ENCODE data around the gene ANKRD45. TPM values are rescaled to one million over a fixed set of nuclear protein-coding genes. Genes with fewer than 3 reads are reported as not detected.
"Not testable (repeated sequence)": the region's sequence is repeated elsewhere in the genome, so short reads cannot be mapped to it uniquely, and the experiment has no call there.

The ANKRD45 gene
- total RNA-seq (2014; rRNA removed; shearing (Covaris generic)), result 1.2 and 3.2 TPM in 2 replicates

- DNase-seq (ENCODE audit: low read depth), result peak; percentile 71
Observed at GRCh38 chr1:173669491-173669941, at the start of gene ANKRD45. Gene ANKRD45, minus strand, starts transcription at chr1:173669851. Its CDS starts 10,433 bp downstream, at chr1:173659418.

DNA sequence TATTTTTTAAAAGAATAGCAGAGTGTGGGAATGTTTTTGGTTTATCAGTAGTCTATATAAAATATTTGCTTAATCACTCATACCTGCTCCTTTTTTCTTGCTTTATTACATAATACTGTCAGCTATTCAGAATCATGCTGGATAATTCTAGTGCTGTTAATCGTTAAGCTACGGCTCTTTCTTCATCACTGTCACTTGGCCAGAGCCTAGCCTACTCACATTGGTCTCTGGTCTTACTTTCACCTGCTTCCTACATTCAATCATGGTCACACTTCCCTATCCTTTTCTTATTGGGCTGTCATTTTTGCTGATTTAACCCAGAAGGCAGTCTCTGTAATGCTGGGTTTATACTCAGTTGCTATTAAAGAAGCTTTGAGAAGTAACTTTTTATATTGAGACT lies 47.6 kb upstream of the ANKRD45 start:
- no peak for DNase-seq (ENCODE audit: low read depth)

DNA sequence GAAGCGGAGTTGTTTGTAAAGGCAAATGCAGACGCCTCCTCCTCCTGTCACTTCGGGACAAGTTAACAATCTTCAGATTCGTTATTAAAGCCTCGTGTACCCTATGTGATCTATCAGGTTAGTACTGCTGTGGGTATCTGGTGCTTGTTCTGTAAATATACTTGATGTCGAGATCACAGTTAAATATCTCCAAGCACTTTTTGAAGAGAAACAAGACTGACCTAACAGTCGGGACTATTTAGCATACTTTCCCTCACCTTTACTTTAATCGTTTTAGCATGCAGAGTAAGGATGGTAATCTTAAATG lies 45.8 kb upstream of the ANKRD45 start:
- no peak for DNase-seq (ENCODE audit: low read depth)

- peak; percentile 92 for DNase-seq (ENCODE audit: low read depth)
Observed at GRCh38 chr1:173714759-173715537, 45.3 kb upstream of the ANKRD45 start, which contains the start of gene KLHL20. Gene KLHL20, plus strand, starts transcription at chr1:173714981. Its CDS starts 1,063 bp downstream, at chr1:173716044.

DNA sequence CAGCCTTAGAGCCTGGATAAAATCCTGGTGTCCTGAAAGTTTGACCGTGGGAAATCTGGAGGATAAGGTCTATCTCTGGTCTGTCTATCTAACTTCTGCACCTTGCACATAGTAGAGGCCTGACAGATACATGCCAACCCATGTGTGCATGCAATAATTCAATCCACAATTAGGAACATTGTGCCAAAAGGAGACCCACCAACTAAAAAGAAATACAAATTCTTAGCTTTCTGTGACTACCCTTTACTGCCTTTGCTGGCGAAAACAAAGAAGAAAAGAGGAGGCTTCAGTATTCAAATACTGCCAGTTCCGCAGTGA lies 44.7 kb upstream of the ANKRD45 start:
- DNase-seq (ENCODE audit: low read depth), result peak; percentile 2

- DNase-seq (ENCODE audit: low read depth), result no peak
Observed at GRCh38 chr1:173708787-173709186, 39.1 kb upstream of the ANKRD45 start.

DNA sequence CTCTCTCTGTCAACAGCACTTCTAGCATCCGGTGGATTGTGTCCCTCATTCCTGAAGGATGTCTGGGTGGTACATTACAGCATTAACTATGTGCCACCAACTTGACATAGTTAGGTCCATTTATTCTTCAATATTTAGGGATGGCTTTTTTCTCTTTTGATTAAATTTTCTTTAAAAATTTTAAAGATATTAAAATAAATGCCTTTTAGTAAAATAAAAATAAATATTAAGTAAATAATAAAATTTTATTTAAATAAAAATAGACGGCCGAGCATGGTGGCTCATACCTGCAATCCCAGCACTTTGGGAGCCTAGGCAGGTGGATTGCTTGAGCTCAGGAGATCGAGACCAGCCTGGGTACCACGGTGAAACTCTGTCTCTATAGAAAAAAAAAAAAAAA lies 35.5 kb upstream of the ANKRD45 start:
- DNase-seq (ENCODE audit: low read depth), result no peak

GRCh38 chr1:173702736-173703135 lies 33.1 kb upstream of the ANKRD45 start:
- DNase-seq (ENCODE audit: low read depth), result no peak

DNA sequence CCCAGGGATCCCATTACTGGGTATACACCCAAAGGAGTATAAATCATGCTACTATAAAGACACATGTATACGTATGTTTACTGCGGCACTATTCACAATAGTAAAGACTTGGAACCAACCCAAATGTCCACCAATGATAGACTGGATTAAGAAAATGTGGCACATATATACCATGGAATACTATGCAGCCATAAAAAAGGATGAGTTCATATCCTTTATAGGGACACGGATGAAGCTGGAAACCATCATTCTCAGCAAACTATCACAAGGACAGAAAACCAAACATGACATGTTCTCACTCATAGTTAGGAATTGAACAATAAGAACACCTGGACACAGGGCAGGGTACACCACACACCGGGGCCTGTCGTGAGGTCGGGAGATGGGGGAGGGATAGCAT lies 31.6 kb upstream of the ANKRD45 start:
- DNase-seq (ENCODE audit: low read depth), result not testable (repeated sequence)

DNA sequence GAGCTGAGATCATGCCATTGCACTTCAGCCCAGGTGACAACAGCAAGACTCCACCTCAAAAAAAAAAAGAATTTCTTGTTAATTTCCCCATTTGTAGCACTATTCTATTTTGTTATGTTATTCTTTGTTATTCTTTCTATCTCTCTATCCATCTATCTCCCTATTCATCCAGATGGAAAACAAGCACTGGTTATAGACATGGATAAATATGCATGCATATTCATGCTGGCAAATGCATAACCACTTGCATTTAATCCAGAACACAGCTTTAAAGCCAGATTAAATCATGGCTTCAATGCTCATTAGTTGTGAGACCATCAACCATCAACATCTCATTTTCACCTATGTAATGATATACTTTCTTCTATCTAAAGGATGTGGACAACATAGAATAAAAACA lies 23.6 kb upstream of the ANKRD45 start:
- DNase-seq (ENCODE audit: low read depth), result no peak

GRCh38 chr1:173688300-173688699 lies 18.6 kb upstream of the ANKRD45 start:
- no peak for DNase-seq (ENCODE audit: low read depth)

DNA sequence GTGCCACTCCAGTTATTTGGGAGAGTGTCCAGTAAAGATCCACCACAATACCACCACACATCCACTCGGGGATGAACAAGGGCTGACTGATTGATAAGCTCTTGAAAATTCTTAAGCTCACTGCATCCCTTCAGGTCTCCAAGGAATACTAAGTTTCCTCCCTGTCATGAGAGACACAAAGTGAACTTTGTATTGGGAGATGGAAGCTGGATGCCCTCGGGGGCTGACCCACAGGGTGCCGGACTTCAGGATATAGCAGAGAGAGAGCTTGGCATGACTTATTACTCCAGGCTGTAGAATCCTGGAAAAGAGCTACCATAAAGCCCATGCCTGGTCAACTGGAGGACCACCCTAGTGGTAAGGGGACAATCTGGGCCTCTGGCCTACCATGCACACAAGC lies 15.5 kb upstream of the ANKRD45 start:
- not testable (repeated sequence) for DNase-seq (ENCODE audit: low read depth)

DNA sequence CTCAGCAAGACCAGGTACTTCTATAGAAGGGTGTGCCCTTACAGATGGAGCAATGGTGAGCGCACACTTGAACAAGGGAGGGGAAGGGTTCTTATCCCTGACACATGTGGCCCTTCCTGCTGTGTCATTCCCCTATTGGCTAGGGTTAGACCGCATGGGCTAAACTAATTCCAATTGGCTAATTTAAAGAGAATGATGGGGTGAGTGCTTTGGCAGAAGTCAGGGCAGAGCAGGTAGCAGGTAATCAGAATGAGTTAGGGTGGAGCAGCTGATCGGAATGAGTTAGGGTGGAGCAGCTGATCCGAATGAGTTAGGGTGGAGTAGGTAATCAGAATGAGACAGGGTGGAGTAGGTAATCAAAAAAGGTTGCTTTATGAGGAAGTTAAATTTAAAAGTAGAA lies 14.2 kb upstream of the ANKRD45 start:
- DNase-seq (ENCODE audit: low read depth), result not testable (repeated sequence)

DNA sequence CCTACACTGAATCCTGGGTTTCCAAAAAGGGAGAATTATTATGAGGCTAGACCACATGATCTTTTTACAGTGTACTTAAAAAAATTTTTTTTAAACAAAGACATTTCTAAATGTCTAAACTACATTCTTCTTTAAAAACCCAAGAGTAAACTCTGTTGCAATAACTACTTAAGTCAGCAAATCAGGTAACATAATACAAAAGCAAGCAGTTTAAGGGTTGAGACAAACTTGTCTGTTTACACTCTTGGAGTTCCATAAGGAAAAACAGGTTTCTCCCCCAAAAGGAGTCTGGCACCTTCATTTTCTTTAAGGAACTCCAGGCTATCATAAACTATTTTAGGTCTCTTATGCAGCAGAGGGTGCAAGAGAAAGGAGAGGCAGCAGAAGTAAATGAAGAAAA lies 12.5 kb upstream of the ANKRD45 start:
- no peak for DNase-seq (ENCODE audit: low read depth)

DNA sequence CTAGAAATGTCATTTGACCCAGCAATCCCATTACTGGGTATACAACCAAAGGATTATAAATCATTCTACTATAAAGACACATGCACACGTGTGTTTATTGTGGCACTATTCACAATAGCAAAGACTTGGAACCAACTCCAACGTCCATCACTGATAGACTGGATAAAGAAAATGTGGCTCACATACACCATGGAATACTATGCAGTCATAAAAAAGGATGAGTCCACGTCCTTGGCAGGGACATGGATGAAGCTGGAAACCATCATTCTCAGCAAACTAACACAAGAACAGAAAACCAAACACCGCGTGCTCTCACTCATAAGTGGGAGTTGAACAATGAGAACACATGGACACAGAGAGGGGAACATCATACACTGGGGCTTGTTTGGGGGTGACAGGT lies 10.5 kb upstream of the ANKRD45 start:
- not testable (repeated sequence) for DNase-seq (ENCODE audit: low read depth)

GRCh38 chr1:173674496-173674895 lies 4.8 kb upstream of the ANKRD45 start:
- DNase-seq (ENCODE audit: low read depth), result not testable (repeated sequence)

- peak; percentile 62 for DNase-seq (ENCODE audit: low read depth)
Observed at GRCh38 chr1:173666646-173667045, 3.0 kb downstream of the ANKRD45 start.

DNA sequence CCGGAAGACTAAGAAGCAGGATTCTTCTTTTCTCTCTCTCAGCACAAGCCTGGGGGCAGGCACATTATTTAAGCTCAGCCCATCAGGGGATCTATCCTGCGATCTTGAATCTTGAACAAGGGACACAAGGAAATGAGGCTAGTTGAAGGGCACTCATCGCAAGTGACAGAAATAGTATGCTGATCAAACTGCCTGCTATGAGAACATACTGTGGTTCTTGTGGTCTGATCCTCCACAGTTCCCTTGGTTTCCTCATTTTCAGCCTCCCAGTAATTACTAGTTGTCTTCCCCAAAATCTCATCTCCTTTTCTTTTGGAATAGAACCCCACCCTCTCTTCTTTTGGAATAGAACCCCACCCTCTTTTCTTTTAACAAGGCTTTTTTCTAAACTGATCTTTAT lies 6.5 kb downstream of the ANKRD45 start:
- DNase-seq (ENCODE audit: low read depth), result no peak

GRCh38 chr1:173661763-173662162 lies 7.9 kb downstream of the ANKRD45 start:
- DNase-seq (ENCODE audit: low read depth), result no peak

DNA sequence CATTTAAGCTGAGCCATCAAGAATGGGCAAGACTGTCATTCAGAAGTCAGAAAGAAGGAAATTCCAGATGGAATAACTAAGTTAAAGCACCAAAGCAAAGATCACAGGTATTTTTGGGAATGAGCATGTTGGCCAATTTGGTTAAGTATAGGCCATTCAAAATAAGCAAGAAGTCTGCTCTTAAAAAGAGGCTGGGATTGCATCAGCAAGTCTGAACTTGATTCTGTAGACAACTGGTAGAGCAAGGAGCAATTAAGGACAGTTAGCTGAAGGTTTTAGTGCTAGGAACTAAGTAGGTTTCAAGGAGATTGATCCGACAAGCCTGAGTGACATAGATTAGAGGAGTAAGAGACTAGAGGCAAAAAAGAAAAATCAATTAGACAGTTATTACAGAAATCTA lies 8.4 kb downstream of the ANKRD45 start:
- DNase-seq (ENCODE audit: low read depth), result no peak

DNA sequence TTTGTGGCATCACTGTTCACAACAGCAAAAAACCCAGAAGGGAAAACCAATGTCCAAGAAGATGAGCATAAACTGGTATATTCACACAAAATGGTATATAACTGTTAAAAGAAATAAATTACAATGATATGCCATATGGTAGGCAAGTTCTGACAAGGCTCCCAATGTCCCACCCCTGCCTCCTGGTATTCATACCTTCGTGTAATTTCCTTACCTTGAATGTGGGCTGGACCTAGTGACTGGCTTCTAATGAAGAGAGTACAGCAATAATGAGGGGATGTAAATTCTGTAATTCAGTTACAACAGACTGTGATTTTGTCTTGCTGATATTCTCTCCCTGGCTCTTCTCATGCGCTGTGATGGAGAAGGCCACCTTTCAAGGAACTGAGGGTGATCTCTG lies 9.3 kb downstream of the ANKRD45 start:
- no peak for DNase-seq (ENCODE audit: low read depth)

- no peak for DNase-seq (ENCODE audit: low read depth)
Observed at GRCh38 chr1:173648880-173649605, 20.6 kb downstream of the ANKRD45 start.

DNA sequence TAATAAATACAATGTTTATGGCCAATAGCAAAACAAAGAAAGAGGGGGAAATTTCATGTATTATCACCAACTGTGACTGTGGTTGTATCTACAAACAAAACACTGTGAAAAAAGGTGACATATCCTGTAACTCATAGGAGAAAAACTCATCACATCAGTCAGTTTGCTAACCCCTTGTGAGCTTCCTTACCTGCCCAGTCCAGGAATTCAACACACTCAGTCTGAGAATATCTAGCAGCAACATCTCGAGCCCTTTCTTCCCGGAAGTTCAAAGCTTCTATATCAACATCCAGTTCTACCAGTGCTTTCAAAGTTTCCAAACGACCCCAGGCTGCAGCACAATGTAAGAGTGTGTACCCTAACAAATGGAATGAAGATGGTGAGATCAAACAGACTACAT lies 23.0 kb downstream of the ANKRD45 start:
- DNase-seq (ENCODE audit: low read depth), result no peak

Data from M059J (cell line).